Hepatic stellate cell (primary cell): ENCODE measurements around the gene RABGAP1L.
"Not testable (repeated sequence)": the region's sequence is repeated elsewhere in the genome, so short reads cannot be mapped to it uniquely, and the experiment has no call there.

Source experiments
- DNase-seq: peaks from one replicate; pipeline ENCODE4 v3.0.0; 2011; ENCODE audit warnings: low spot score

RABGAP1L gene

DNA sequence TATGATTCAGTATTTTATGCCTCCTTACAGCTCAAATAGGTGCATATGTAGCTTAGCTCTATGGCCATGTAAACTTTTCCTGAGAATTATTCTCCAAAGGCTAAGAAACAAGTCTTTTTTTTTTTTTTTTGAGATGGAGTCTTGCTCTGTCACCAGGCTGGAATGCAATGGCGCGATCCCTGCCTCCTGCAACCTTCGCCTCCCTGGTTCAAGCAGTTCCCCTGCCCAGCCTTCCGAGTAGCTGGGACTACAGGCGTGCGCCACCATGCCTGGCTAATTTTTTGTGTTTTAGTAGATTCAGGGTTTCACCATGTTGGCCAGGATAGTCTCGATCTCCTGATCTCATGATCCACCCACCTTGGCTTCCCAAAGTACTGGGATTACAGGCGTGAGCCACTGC, 657.3 kb downstream of the RABGAP1L start:
- not testable (repeated sequence) for DNase-seq

GRCh38 chr1:174818014-174818616, 658.8 kb downstream of the RABGAP1L start:
- DNase-seq, result no peak

GRCh38 chr1:174818951-174819350, 659.6 kb downstream of the RABGAP1L start:
- DNase-seq, result no peak

DNA sequence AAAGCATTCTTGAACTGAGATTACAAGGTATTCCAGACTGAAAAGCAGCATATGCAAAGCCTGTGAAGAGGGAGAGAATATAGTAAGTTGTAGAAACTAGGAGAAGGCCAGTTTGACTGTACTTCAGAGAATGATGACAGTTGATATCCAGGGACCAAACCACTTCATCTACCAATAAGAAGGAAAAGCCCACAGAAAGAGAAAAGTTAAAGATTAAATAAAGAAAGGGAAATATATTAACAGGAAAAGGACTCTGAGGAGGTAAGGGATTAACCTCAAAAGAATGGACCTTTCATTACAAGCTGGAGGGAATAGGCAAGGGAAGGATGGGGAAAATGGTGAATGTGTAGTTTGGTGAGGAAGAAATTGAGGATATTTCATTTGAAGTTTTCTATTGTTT, 660.3 kb downstream of the RABGAP1L start:
- no peak for DNase-seq

- DNase-seq, result no peak
Observed at GRCh38 chr1:174825127-174825526, 665.8 kb downstream of the RABGAP1L start.

GRCh38 chr1:174825806-174826205, 666.5 kb downstream of the RABGAP1L start:
- DNase-seq, result no peak

DNA sequence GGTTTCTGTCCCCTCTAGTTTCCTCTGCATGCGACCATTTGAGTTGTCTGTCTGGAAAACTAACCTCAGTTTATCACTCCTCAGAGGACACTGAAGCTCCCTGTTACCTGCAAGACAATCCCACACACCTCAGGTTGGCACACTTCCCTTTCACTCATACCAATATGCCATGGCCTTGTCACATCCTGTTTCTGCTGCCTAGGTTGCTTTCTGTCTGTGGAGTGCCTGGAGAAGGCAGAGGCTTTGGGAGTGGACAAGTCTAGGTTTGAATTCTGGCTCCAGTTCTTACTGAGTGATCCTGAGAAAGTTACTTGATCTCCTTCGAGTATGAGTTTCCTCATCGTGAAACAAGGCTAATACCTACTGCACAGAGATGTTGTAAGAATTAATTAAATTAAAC, 668.9 kb downstream of the RABGAP1L start:
- no peak for DNase-seq

DNA sequence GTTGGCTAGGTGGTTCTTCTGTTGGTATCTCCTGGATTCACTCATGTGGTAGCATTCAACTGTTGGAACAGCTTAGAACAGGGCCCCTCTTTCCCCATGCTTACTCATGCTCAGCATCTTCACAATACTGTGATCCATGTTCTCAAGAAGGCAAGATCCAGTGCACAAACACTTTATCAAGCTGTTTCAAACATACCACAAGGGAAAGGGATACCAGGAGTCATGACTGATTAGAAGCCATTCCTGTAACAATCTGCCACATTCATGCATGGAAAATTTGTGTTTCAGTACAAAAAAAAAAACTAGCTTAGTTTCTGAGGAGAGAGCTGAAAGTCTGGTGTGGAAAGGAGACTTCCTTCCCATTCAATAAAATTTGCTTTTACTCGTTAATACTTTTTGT, 670.7 kb downstream of the RABGAP1L start:
- no peak for DNase-seq

DNA sequence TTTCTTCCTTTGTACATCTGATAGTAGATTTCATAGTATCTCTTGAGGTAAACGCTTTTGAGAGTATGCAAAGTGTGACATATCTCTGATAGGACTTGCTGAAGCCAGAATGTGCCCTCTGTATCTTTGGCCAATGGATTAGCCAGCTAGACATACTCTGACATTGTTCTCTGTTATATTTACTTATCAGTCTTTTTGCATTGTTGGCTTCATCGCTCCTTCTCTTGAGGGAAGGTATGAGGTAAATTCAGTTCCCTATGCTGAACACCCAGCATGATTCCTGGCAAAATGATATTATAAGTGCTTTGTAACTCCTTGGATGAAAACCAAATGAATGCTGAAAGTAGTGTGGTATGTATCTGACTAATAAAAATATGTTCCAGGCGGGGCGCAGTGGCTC, 677.2 kb downstream of the RABGAP1L start:
- DNase-seq, result no peak

GRCh38 chr1:174837386-174837785, 678.1 kb downstream of the RABGAP1L start:
- DNase-seq, result no peak

DNA sequence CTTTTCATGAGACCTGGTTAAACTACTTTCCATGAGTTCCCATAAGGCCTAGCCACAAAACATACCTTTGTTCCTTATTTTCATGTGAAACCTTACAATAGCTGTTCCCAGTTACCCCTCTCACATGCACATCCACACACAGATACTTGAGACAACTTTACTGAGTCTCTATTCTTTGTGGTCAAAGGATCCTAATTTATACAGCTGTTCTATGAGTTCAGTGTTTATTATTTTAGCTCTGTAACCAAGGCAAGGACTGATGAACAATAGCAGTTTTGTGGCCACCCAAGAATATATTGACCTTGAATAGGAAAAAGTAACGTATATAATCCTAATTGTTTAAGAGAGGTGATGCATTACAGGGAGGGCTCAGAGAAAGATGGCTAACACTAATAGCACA, 679.9 kb downstream of the RABGAP1L start:
- DNase-seq, result no peak

- DNase-seq, result no peak
Observed at GRCh38 chr1:174841747-174842146, 682.4 kb downstream of the RABGAP1L start.

DNA sequence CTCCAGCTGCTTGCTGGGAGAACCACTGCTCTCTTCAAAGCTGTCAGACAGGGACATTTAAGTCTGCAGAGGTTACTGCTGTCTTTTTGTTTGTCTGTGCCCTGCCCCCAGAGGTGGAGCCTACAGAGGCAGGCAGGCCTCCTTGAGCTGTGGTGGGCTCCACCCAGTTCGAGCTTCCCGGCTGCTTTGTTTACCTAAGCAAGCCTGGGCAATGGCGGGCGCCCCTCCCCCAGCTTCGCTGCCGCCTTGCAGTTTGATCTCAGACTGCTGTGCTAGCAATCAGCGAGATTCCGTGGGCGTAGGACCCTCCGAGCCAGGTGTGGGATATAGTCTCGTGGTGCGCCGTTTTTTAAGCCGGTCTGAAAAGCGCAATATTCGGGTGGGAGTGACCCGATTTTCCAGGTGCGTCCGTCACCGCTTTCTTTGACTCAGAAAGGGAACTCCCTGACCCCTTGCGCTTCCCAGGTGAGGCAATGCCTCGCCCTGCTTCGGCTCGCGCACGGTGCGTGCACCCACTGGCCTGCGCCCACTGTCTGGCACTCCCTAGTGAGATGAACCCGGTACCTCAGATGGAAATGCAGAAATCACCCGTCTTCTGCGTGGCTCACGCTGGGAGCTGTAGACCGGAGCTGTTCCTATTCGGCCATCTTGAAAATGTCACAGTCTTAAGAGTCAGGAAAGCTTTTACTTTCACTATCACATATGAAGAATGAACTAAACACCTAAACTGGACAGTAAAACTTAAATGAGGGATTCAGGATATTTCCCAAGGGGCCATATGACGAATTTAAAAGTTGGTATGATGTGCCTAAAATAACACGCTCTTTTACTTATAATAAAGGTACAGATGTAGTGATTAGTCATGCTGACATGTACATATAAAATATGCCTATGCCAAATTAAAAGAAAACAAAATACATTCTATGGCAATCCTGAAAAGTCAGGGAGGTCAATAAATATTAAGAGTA, 689.6 kb downstream of the RABGAP1L start:
- DNase-seq, result not testable (repeated sequence)

DNA sequence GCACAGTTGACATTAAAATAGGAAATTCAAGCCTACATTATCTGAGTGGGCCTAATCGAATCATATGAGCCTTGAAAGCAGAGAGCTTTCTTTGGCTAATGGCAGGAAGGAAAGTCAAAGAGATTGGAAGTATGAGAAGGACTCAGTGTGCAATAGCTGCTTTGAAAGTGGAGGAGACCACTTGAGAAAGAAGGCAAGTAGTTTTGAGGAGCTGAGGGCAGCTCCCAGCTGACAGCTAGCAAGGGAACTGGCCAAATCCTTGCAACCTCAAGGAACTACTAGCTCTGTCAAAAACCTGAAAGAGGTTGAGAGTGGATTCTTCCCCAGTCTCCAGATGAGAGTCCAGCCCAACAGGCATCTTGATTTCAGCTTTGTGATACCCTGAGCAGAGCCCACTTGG, 691.4 kb downstream of the RABGAP1L start:
- no peak for DNase-seq

DNA sequence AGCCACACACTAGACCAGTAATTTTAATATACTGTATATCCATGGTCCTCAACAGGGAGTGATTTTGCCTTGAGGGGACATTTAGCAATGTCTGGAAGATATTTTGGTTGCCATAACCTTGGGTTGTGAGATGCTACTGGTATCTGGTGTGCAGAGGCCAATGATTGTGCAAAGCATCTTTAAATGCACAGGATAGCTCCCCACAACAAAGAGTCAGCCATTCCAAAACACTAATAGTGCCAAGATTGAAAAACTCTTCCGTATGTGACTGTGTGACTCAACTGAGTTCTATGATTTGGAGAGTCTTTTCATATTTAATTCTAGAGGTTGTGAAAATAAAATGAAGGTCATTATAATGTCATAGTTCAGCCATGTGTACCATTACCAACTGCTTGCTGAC, 699.0 kb downstream of the RABGAP1L start:
- no peak for DNase-seq

GRCh38 chr1:174870319-174870718, 711.0 kb downstream of the RABGAP1L start:
- no peak for DNase-seq

- no peak for DNase-seq
Observed at GRCh38 chr1:174871886-174872285, 712.6 kb downstream of the RABGAP1L start.

GRCh38 chr1:174872615-174873058, 713.3 kb downstream of the RABGAP1L start:
- no peak for DNase-seq

DNA sequence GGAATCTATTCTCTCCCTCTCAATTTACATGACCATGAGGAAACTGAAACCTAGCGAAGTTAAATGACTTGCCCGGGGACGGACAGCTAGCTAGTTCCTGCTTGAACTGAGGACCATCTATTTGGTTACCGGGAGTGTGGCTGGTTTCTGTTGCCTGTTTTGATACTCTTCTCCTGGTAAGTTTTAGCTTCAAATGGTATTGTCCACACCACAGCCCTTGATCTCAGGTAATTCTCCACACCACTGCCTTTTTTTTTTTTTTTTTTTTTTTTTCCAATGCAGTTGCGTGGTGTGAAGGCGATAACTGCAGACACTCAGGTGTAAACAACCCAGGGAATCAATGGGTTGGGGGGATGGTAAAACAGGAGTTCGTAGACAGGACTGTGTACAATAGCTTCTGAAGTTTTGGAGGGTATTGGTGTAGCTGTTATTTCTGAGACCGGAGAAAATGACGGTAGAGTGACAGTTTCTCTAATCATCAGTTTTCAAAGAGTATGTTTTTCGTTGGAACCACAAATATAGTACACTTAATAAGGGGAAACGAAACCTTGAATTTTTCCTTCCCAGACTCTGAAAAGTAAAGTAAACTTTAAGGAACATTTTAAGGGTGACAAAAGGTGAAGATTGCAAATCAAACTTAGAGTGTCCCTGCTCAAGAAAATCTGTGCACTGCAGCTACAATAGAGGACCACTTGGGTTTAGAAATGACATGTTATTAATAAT, 715.2 kb downstream of the RABGAP1L start:
- DNase-seq, result no peak

GRCh38 chr1:174875306-174875705, 716.0 kb downstream of the RABGAP1L start:
- no peak for DNase-seq

GRCh38 chr1:174877208-174877673, 717.9 kb downstream of the RABGAP1L start:
- no peak for DNase-seq

GRCh38 chr1:174880171-174880570, 720.9 kb downstream of the RABGAP1L start:
- no peak for DNase-seq

GRCh38 chr1:174883409-174883808, 724.1 kb downstream of the RABGAP1L start:
- DNase-seq, result peak; percentile 16
